Esophagus (tissue), 2 donors: ENCODE data around the gene EEFSEC. TPM values are rescaled to one million over a fixed set of nuclear protein-coding genes. Genes with fewer than 3 reads are reported as not detected.

Experiments used
- H3K27ac ChIP-seq, 2 donors: one replicate each; pipeline ENCODE4 v1.5.1; 2013; ENCODE audit warnings: low read depth in 2 of 2, mild to moderate bottlenecking in 2 of 2, inconsistent platforms in 1 of 2, low read length in 1 of 2, moderate library complexity in 1 of 2
- H3K27me3 ChIP-seq, 2 donors: one replicate each; pipeline ENCODE4 v1.6.1; 2013; ENCODE audit warnings: low read length in 2 of 2, control low read depth in 1 of 2, mild to moderate bottlenecking in 1 of 2; ENCODE audit not compliant: insufficient read depth in 2 of 2, control insufficient read depth in 1 of 2
- H3K36me3 ChIP-seq, 2 donors: one replicate each; pipeline ENCODE4 v1.6.1; 2013; ENCODE audit warnings: low read length in 1 of 2; ENCODE audit not compliant: control insufficient read depth in 2 of 2, insufficient read depth in 2 of 2
- H3K4me1 ChIP-seq, 2 donors: one replicate each; pipeline ENCODE4 v1.6.1; 2013; ENCODE audit warnings: low read length in 1 of 2; ENCODE audit not compliant: control insufficient read depth in 2 of 2, insufficient read depth in 2 of 2
- H3K4me3 ChIP-seq, 2 donors: one replicate each; pipeline ENCODE4 v1.5.1; 2013; ENCODE audit warnings: low read length in 2 of 2, mild to moderate bottlenecking in 2 of 2, low read depth in 1 of 2, moderate library complexity in 1 of 2
- H3K9me3 ChIP-seq, 2 donors: one replicate each; pipeline ENCODE4 v1.6.1; 2013; ENCODE audit warnings: mild to moderate bottlenecking in 2 of 2, low read depth in 1 of 2, low read length in 1 of 2, moderate library complexity in 1 of 2; ENCODE audit not compliant: control insufficient read depth in 2 of 2, insufficient read depth in 1 of 2
- WGBS, 2 donors: extraction: QIAGEN DNeasy Blood & Tissue Kit; methylation state at CpG; one replicate each; pipeline ENCODE4 v1.1.7; 2013; 5-methylcytosine and 5-hydroxymethylcytosine counted together
- polyA plus RNA-seq, 2 donors: library from polyadenylated mRNA; stranded (reverse); fragments of 200-250 nt; gene quantifications; one replicate each; pipeline ENCODE4 v1.2.3, GENCODE V29; 2013
- donor health status: healthy with polysubstance abuse.
- donor health status: Bipolar disorder and iron deficiency.

The EEFSEC gene
- polyA plus RNA-seq, 2 donors, result 6.1 to 10.0 TPM

GRCh38 chr3:128273841-128274573 is 120.7 kb downstream of the EEFSEC start:
- peaks cover 0 to 10% of the 10 kb centered on the region in 2 donors for H3K36me3 ChIP-seq
- 88 to 94% methylated on average over 11 of the region's 11 CpGs for WGBS, 2 donors
- no peaks in the 10 kb centered on the region for H3K9me3 ChIP-seq
- peaks cover 0 to 2% of the 10 kb centered on the region in 2 donors for H3K4me1 ChIP-seq
- no peak overlapping the region for H3K27ac ChIP-seq
- H3K27me3 ChIP-seq, result no peaks in the 10 kb centered on the region
- H3K4me3 ChIP-seq, result no peak overlapping the region

DNA sequence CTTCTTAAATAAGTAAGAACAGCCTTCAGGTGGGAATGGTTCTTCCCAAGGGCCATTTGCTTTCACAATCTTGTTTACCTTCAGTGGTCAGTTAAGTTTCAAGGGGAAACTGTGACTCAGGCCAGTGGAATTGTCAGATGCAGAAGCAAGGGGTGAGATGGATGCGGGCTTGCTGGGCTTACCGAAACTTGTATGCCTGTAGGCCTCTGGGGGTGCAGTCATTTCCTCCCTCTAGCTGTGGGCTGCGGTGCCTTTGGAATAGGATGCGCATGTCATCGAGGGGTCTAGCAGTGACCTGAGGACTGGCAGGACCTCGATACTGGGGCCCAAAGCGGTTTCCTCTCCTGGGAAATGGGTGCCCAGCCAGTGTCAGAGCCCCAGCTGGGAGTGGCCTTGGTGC is 121.6 kb downstream of the EEFSEC start:
- 96% methylated on average over 7 of the region's 7 CpGs for WGBS, 2 donors
- Histone ChIP-seq H3K4me1 (peaks cover 0 to 4% of the 10 kb centered on the region in 2 donors), H3K27me3 (no peaks in the 10 kb centered on the region), H3K9me3 (no peaks in the 10 kb centered on the region), H3K4me3 (no peak overlapping the region), H3K36me3 (peaks cover 0 to 9% of the 10 kb centered on the region in 2 donors), H3K27ac (no peak overlapping the region)

- Histone ChIP-seq H3K36me3 (peaks cover 0 to 9% of the 10 kb centered on the region in 2 donors), H3K27me3 (no peaks in the 10 kb centered on the region), H3K27ac (no peak overlapping the region), H3K9me3 (no peaks in the 10 kb centered on the region), H3K4me1 (peaks cover 3 to 6% of the 10 kb centered on the region in 2 donors), H3K4me3 (no peak overlapping the region)
- WGBS, 2 donors, result 88 to 89% methylated on average over 10 to 11 of the region's 11 CpGs
Observed at GRCh38 chr3:128275316-128276145, 122.2 kb downstream of the EEFSEC start.

GRCh38 chr3:128276146-128276435 is 122.8 kb downstream of the EEFSEC start:
- Histone ChIP-seq H3K27ac (no peak overlapping the region), H3K36me3 (peaks cover 0 to 9% of the 10 kb centered on the region in 2 donors), H3K4me3 (no peak overlapping the region), H3K27me3 (no peaks in the 10 kb centered on the region), H3K9me3 (no peaks in the 10 kb centered on the region), H3K4me1 (peaks cover 3 to 6% of the 10 kb centered on the region in 2 donors)
- WGBS, 2 donors, result 74 to 77% methylated on average over 3 of the region's 3 CpGs

DNA sequence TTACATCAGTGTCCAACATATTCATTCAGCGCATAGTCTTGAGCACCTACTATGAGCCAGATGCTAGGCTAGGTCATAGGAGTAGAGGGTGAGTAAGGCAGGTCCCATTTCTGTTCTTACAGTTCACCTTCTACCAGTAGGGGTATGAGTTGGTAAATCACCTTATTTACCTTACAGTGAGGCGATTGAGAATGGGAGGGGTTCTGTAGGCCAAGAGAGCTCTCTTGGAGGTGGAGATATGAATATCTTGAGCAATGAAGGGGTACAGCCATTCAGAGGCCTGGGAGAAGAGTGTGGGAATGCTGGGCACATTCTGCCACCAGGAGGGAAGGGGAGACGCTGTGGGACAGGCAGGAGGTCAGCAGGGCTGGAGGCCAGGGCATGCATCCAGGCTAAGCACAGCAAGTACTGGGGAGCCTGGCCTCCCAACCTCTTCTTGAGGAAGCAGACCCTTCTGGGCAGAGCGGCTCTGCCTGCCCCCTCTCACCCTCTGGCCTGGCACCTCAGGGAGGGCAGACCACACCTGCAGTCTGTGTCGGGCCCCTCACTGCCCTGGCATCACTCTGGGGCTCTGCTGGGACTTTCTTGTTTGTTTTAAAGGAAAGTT is 123.4 kb downstream of the EEFSEC start:
- 88 to 94% methylated on average over 4 to 5 of the region's 5 CpGs for WGBS, 2 donors
- Histone ChIP-seq H3K36me3 (peaks cover 0 to 9% of the 10 kb centered on the region in 2 donors), H3K4me1 (peaks cover 3 to 6% of the 10 kb centered on the region in 2 donors), H3K27ac (no peak overlapping the region), H3K27me3 (no peaks in the 10 kb centered on the region), H3K9me3 (no peaks in the 10 kb centered on the region), H3K4me3 (no peak overlapping the region)

DNA sequence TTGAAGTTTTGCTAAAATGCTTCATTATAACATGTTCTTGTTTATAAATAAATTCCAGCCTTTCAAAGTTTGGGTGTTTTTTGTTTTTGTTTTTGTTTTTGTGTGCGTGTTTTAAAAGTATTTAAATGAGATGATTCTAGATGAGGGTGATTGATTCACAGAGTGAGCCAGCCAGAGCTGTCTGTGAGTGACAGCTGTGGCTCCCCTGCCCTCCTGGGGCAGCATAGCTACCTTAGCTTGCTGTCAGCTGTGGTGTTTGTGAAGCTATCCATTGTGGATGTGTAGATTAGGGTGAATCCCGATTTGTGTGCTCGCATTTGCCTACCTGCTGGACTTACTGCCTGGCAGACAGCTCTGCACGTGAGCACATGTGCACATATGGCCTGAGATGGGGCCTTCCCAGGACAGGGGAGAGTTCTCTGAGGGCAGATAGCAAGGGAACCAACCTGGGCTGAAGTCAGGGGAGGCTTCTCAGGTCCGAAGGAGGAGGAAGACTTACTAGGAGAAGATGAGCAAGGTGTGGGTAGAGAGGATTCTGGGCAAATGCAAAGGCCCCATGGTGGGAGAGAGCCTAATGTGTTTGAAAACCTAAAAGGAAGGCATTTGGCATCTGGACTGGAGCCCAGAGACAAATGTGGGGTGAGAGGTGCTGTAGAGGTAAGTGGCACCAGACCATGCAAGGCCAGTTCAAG is 124.2 kb downstream of the EEFSEC start:
- Histone ChIP-seq H3K27me3 (no peaks in the 10 kb centered on the region), H3K36me3 (peaks cover 0 to 4% of the 10 kb centered on the region in 2 donors), H3K27ac (no peak overlapping the region), H3K4me3 (no peak overlapping the region), H3K9me3 (no peaks in the 10 kb centered on the region), H3K4me1 (peaks cover 5 to 6% of the 10 kb centered on the region in 2 donors)
- WGBS, 2 donors, result 97% methylated on average over 5 of the region's 5 CpGs

DNA sequence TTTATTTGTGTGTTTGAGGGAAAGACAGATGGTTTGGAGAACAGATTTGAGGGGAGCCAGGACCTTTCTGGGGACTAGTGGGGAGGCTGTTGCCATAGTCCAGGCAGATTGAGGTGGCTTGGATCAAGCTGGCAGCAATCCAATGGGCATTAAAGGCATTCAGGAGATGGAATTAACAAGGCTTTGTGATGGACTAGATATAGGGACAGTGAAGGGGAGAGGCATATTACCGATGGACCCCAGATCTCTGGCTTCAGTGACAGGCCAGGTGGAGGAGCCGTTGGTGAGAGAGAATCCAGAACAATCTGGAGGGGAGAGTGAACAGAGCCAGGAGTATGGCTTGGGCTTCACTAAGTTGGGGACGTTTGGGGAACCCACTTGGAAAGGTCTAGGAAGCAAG is 124.8 kb downstream of the EEFSEC start:
- H3K4me1 ChIP-seq, result peaks cover 5 to 6% of the 10 kb centered on the region in 2 donors
- H3K36me3 ChIP-seq, result peaks cover 0 to 7% of the 10 kb centered on the region in 2 donors
- H3K4me3 ChIP-seq, result no peak overlapping the region
- no peaks in the 10 kb centered on the region for H3K9me3 ChIP-seq
- WGBS, 2 donors, result 76 to 79% methylated on average over 3 of the region's 3 CpGs
- H3K27ac ChIP-seq, result no peak overlapping the region
- no peaks in the 10 kb centered on the region for H3K27me3 ChIP-seq

- Histone ChIP-seq H3K9me3 (no peaks in the 10 kb centered on the region), H3K4me1 (peaks cover 5 to 6% of the 10 kb centered on the region in 2 donors), H3K27ac (no peak overlapping the region), H3K27me3 (no peaks in the 10 kb centered on the region), H3K36me3 (peaks cover 0 to 11% of the 10 kb centered on the region in 2 donors), H3K4me3 (no peak overlapping the region)
- WGBS, 2 donors, result 62 to 68% methylated on average over 17 of the region's 17 CpGs
Observed at GRCh38 chr3:128278761-128279600, 125.7 kb downstream of the EEFSEC start.

- Histone ChIP-seq H3K4me1 (peaks cover 5 to 6% of the 10 kb centered on the region in 2 donors), H3K9me3 (no peaks in the 10 kb centered on the region), H3K27me3 (no peaks in the 10 kb centered on the region), H3K27ac (no peak overlapping the region), H3K36me3 (peaks cover 0 to 11% of the 10 kb centered on the region in 2 donors), H3K4me3 (no peak overlapping the region)
- 61 to 72% methylated on average over 3 of the region's 3 CpGs for WGBS, 2 donors
Observed at GRCh38 chr3:128279601-128279880, 126.3 kb downstream of the EEFSEC start.
